C4-2B (cell line): ENCODE results near the gene KLK10.

Experiments
- H3K27ac ChIP-seq: fragments of 450-650 bp; 2 replicates; pipeline ENCODE4 v1.5.1; 2017
- ZFX ChIP-seq: fragments of 450-650 bp; IDR thresholded peaks from 2 replicates; pipeline ENCODE4 v1.6.1; 2017
- TF ChIP-seq, protein P1 (sequence below): fragments of 450-650 bp; conservative IDR thresholded peaks from 2 replicates; pipeline ENCODE4 v1.5.1; 2017; ENCODE audit warnings: mild to moderate bottlenecking

Gene KLK10

GRCh38 chr19:50963381-50963780 lies 56.1 kb downstream of the KLK10 start:
- TF ChIP-seq ZFX: no peak
- TF ChIP-seq, protein P1, sequence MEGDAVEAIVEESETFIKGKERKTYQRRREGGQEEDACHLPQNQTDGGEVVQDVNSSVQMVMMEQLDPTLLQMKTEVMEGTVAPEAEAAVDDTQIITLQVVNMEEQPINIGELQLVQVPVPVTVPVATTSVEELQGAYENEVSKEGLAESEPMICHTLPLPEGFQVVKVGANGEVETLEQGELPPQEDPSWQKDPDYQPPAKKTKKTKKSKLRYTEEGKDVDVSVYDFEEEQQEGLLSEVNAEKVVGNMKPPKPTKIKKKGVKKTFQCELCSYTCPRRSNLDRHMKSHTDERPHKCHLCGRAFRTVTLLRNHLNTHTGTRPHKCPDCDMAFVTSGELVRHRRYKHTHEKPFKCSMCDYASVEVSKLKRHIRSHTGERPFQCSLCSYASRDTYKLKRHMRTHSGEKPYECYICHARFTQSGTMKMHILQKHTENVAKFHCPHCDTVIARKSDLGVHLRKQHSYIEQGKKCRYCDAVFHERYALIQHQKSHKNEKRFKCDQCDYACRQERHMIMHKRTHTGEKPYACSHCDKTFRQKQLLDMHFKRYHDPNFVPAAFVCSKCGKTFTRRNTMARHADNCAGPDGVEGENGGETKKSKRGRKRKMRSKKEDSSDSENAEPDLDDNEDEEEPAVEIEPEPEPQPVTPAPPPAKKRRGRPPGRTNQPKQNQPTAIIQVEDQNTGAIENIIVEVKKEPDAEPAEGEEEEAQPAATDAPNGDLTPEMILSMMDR: no peak

More at GRCh38 chr19:50963381-50963780, 56.1 kb downstream of the KLK10 start:
- no peak overlapping the region for H3K27ac ChIP-seq
